KMS-11 (cell line): ENCODE measurements around the gene PDAP1.

ENCODE experiments used
- H2AFZ ChIP-seq: fragments of 200-600 bp; sonication (generic); 2 replicates; pipeline ENCODE4 v1.6.1; 2016; ENCODE audit warnings: antibody characterized with exemption, mixed run types, low read depth
- H3K27ac ChIP-seq: fragments of 200-600 bp; sonication (generic); 2 replicates; pipeline ENCODE4 v1.6.1; 2016; ENCODE audit warnings: mild to moderate bottlenecking, mixed run types
- H3K27me3 ChIP-seq: fragments of 200-600 bp; sonication (generic); 2 replicates; pipeline ENCODE4 v1.6.1; 2017; ENCODE audit warnings: mild to moderate bottlenecking, low read depth, mixed run types, moderate library complexity; ENCODE audit not compliant: insufficient read depth
- H3K36me3 ChIP-seq: fragments of 200-600 bp; sonication (generic); 2 replicates; pipeline ENCODE4 v1.6.1; 2017; ENCODE audit warnings: mild to moderate bottlenecking, mixed run types; ENCODE audit not compliant: insufficient read depth
- H3K4me1 ChIP-seq: fragments of 200-600 bp; sonication (generic); 2 replicates; pipeline ENCODE4 v1.6.1; 2016; ENCODE audit warnings: mild to moderate bottlenecking, low read depth, mixed run types; ENCODE audit not compliant: poor library complexity, severe bottlenecking
- H3K4me2 ChIP-seq: fragments of 200-600 bp; sonication (generic); 2 replicates; pipeline ENCODE4 v1.7.0; 2016; ENCODE audit warnings: mild to moderate bottlenecking, mixed run types
- H3K4me3 ChIP-seq: fragments of 200-600 bp; sonication (generic); IDR thresholded peaks from 2 replicates; pipeline ENCODE4 v1.6.1; 2017; ENCODE audit warnings: low read depth, low read length, mixed read lengths; ENCODE audit not compliant: insufficient read depth
- H3K79me2 ChIP-seq: fragments of 200-600 bp; sonication (generic); 2 replicates; pipeline ENCODE4 v1.6.1; 2016; ENCODE audit warnings: low read depth, mixed run types; ENCODE audit not compliant: insufficient read depth
- H3K9ac ChIP-seq: fragments of 200-600 bp; sonication (generic); 2 replicates; pipeline ENCODE4 v1.6.1; 2016; ENCODE audit warnings: mild to moderate bottlenecking, mixed run types
- H4K20me1 ChIP-seq: fragments of 200-600 bp; sonication (generic); 2 replicates; pipeline ENCODE4 v1.6.1; 2016; ENCODE audit warnings: mild to moderate bottlenecking, mixed run types; ENCODE audit not compliant: insufficient read depth
- CTCF ChIP-seq: fragments of 200-600 bp; sonication (generic); conservative IDR thresholded peaks from 2 replicates; pipeline ENCODE4 v1.6.1; 2017; ENCODE audit warnings: low read depth, mild to moderate bottlenecking, antibody characterized with exemption, low read length, moderate library complexity, mixed read lengths

The PDAP1 gene

GRCh38 chr7:99449326-99449725, 40.9 kb upstream of the PDAP1 start:
- no peak for TF ChIP-seq CTCF
- H3K27me3 ChIP-seq, result no peaks in the 10 kb centered on the region
- H4K20me1 ChIP-seq, result no peaks in the 10 kb centered on the region
- H3K79me2 ChIP-seq, result no peaks in the 10 kb centered on the region
- peaks cover 26% of the 10 kb centered on the region; the same call in 1 of the 2 replicates for H3K36me3 ChIP-seq
- no peak overlapping the region for H2AFZ ChIP-seq
- no peak overlapping the region for H3K27ac ChIP-seq
- H3K4me2 ChIP-seq, result no peak overlapping the region
- no peak overlapping the region for H3K9ac ChIP-seq
- H3K4me1 ChIP-seq, result no peaks in the 10 kb centered on the region
- no peak overlapping the region for H3K4me3 ChIP-seq

GRCh38 chr7:99448855-99449254, 40.5 kb upstream of the PDAP1 start:
- Histone ChIP-seq H3K27ac (no peak overlapping the region), H3K9ac (no peak overlapping the region), H3K4me2 (no peak overlapping the region), H3K36me3 (peaks cover 26% of the 10 kb centered on the region; the same call in 1 of the 2 replicates), H4K20me1 (no peaks in the 10 kb centered on the region), H3K4me3 (no peak overlapping the region), H3K4me1 (no peaks in the 10 kb centered on the region), H2AFZ (no peak overlapping the region), H3K27me3 (no peaks in the 10 kb centered on the region), H3K79me2 (no peaks in the 10 kb centered on the region)
- no peak for TF ChIP-seq CTCF

- Histone ChIP-seq H3K27ac (no peak overlapping the region), H3K4me3 (no peak overlapping the region), H3K9ac (no peak overlapping the region), H3K4me1 (no peaks in the 10 kb centered on the region), H3K36me3 (peaks cover 26% of the 10 kb centered on the region; the same call in 1 of the 2 replicates), H3K79me2 (no peaks in the 10 kb centered on the region; the same call in 1 of the 2 replicates), H3K4me2 (no peak overlapping the region), H2AFZ (no peak overlapping the region), H3K27me3 (no peaks in the 10 kb centered on the region), H4K20me1 (no peaks in the 10 kb centered on the region)
- no peak for TF ChIP-seq CTCF
Observed at GRCh38 chr7:99447943-99448342, 39.5 kb upstream of the PDAP1 start.

- H3K4me1 ChIP-seq, result no peaks in the 10 kb centered on the region
- TF ChIP-seq CTCF, result no peak
- no peak overlapping the region for H3K27ac ChIP-seq
- H3K9ac ChIP-seq, result no peak overlapping the region
- no peaks in the 10 kb centered on the region for H4K20me1 ChIP-seq
- H3K27me3 ChIP-seq, result no peaks in the 10 kb centered on the region
- peaks cover 24% of the 10 kb centered on the region; the same call in 1 of the 2 replicates for H3K36me3 ChIP-seq
- peaks cover 11% of the 10 kb centered on the region; the same call in 1 of the 2 replicates for H3K79me2 ChIP-seq
- H2AFZ ChIP-seq, result no peak overlapping the region
- H3K4me2 ChIP-seq, result no peak overlapping the region
- no peak overlapping the region for H3K4me3 ChIP-seq
Observed at GRCh38 chr7:99446096-99446495, 37.7 kb upstream of the PDAP1 start.
